ENCODE data around the gene ATP5F1D.

GRCh38 chr19:1270213-1270853 lies 28.8 kb downstream of the ATP5F1D start:
- TF ChIP-seq CTCF (IDR thresholded peaks at IDR 0.05; ENCODE audit: low read depth, low read length) (no peak), POLR2A (IDR thresholded peaks at IDR 0.05; ENCODE audit: extremely low read depth, insufficient read length) (no peak), MYC (IDR thresholded peaks at IDR 0.05; ENCODE audit: low read depth, low read length) (no peak)

Data from NB4 (cell line).